NK-92 (cell line): ENCODE results near the gene ZNF182.
"Not testable (repeated sequence)": the region's sequence is repeated elsewhere in the genome, so short reads cannot be mapped to it uniquely, and the experiment has no call there.

Experiments used
- DNase-seq: peaks from one replicate; lab custom pipeline; 2025; ENCODE audit not compliant: unreplicated experiment; lab: John Stamatoyannopoulos, UW

Gene ZNF182

DNA sequence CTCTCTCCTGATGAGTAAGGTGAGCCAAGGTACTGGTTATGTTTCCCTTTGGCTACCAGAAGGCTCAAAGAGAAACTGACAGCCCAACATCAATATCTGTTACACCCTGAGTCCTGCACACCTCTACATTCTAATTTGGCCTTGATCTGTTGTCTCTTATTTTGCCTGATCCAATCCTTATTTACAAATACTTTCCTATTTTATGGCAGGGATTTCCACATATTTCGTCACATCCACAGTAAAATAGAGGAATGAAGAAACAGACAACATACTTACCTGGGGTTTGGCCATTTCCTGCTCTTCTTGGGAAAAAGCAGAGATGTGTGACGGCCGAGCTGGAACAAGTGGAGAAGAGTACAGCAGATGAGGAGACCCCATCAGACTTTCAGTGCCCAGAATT, 1.5 kb downstream of the ZNF182 start:
- no peak for DNase-seq

DNA sequence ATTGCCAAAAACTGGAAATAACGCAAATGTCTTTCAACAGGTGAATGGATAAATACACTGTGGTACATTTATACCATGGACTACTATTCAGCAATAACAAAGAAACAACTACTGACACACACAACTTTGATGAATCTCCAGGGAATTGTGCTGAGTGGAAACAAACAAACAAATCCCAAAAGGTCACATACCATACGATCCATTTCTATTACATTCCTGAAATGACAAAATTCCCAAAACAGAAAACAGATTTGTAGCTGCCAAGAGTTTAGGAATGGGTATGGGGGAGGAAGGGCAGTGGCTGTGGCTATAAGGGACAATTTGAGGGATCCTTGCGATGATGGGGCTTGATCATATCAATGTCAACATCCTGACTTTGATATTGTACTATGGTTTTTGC, 2.5 kb downstream of the ZNF182 start:
- no peak for DNase-seq

DNA sequence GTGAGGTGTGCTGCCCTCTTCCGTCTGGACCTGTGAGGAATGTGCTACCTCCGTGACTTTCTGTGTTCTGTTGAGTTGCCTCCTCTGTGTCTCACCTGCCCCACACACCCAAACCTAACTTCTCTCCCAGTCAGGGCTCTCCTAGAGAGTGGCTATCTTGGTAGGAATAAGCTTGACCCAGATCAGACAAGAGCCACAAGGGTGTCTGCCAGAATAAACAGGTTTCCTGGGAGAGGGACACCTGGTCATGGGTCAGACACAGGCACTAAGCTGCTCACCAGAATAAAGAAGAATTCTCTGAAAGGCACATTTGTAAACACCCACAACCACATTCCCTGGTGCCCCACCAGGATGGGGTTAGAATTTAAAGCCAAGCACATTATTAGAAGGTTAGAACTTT, 11.1 kb downstream of the ZNF182 start:
- DNase-seq = no peak

GRCh38 chrX:47992095-47992380, 11.8 kb downstream of the ZNF182 start:
- no peak for DNase-seq

GRCh38 chrX:47991263-47992094, 12.3 kb downstream of the ZNF182 start:
- DNase-seq = no peak

GRCh38 chrX:47976254-47977151, 27.3 kb downstream of the ZNF182 start:
- no peak for DNase-seq

DNA sequence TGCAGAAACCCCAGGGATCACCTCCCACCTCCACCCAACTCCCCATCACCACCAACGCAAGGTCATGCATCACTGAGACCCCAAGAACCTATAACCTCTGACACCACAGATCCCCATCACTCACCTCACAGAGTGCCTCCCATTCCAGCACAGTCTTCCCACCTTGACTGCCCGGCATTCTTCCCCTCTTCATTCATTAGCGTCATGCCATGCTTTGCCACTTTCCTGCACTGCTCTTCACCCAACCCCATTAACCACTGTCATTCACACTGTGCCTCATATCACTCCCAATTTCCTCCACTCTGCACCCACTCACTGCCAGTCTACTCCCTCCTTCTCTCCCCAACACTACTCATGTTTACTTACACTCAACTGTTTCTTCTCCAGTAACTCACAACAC, 30.6 kb downstream of the ZNF182 start:
- no peak for DNase-seq

- not testable (repeated sequence) for DNase-seq
Observed at GRCh38 chrX:47965526-47965925, 38.3 kb downstream of the ZNF182 start.

GRCh38 chrX:47961830-47962229, 42.0 kb downstream of the ZNF182 start:
- DNase-seq = not testable (repeated sequence)

- no peak for DNase-seq
Observed at GRCh38 chrX:47960406-47960805, 43.4 kb downstream of the ZNF182 start.

DNA sequence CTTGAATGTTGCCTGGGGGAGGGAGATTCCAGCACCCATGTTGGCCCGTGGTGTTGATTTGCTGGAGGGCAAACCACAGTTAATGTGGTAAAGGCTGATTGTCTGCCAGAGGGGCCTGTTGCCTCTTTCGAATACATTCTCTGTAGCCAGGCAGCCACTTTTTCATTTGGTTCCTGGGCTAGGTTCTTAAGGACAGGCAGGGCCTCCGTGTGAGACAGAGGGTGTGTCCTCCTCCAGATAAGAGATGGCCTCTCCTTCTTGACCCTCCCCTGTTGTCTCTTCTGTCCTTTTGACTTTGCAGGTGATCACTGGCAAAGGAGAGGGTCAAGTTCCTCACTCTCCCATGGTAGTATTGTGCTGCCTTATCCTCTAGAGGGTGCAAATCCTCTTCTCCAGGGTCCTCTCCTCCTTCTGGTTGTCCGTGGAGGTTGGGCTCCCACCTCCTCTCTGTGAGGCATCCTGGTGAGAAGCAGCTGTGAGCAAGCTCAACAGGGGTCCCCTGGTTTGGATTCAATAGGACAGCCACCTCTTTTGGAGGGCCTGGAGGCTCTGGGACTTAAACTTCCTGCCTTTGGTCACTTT, 44.9 kb downstream of the ZNF182 start:
- no peak for DNase-seq

- not testable (repeated sequence) for DNase-seq
Observed at GRCh38 chrX:47958206-47958605, 45.6 kb downstream of the ZNF182 start.

GRCh38 chrX:47956016-47956415, 47.8 kb downstream of the ZNF182 start:
- no peak for DNase-seq

- not testable (repeated sequence) for DNase-seq
Observed at GRCh38 chrX:47955295-47955694, 48.5 kb downstream of the ZNF182 start.

- no peak for DNase-seq
Observed at GRCh38 chrX:47941423-47941822, 62.4 kb downstream of the ZNF182 start.

DNA sequence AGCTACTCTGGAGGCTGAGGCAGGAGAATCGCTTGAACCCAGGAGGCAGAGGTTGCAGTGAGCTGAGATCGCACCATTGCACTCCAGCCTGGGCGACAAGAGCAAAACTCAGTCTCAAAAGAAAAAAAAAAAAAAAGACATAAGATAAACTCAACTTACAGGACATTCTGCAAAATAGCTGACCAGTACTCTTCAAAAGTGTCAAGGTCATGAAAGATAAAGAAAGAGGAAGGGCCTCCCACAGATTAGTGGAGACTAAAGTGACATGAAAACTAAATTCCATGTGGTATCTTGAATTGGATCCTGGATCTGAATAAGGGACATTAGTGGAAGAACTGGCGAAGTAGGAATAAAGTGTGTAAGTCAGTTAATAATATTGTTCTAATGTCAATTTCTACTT, 63.3 kb downstream of the ZNF182 start:
- no peak for DNase-seq

DNA sequence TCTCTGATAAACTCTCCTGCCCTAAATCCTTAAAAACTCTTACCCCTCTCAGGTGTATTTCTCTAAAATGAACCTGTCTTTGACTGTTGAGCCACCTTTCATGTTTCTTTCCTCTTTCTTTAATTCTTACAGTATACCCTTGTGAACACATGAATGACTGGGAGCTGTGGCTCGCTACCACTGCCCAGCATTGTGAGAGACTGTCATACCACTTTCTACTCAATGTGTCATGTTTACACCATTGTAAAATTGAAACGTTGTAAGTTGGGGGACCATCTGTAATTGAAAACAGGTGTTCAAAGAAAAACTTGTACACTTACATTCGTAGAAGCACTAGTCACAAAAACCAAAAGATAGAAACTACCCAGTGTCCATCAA, 66.9 kb downstream of the ZNF182 start:
- DNase-seq = no peak

- DNase-seq = no peak
Observed at GRCh38 chrX:47936224-47936939, 67.4 kb downstream of the ZNF182 start.

GRCh38 chrX:47933946-47934345, 69.8 kb downstream of the ZNF182 start:
- no peak for DNase-seq

DNA sequence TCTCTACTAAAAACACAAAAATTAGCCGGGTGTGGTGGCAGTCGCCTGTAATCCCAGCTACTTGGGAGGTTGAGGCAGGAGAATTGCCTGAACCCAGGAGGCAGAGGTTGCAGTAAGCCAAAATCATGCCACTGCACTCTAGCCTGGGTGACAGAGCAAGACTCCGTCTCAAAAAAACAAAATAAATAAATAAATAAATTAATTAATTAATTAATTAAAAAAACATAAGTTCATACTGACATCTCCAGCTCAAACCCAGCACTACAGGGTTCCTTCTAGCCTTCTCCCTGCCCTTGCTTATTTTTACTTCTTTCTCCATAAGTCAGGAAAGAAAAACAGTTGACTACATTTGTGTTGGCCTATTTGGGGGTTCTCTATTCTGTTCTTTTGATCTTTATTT, 71.8 kb downstream of the ZNF182 start:
- not testable (repeated sequence) for DNase-seq

GRCh38 chrX:47927212-47927611, 76.6 kb downstream of the ZNF182 start:
- no peak for DNase-seq
